ENCODE results near the gene E2F7.
"Not testable (repeated sequence)": the region's sequence is repeated elsewhere in the genome, so short reads cannot be mapped to it uniquely, and the experiment has no call there.

Gene E2F7, protein sequence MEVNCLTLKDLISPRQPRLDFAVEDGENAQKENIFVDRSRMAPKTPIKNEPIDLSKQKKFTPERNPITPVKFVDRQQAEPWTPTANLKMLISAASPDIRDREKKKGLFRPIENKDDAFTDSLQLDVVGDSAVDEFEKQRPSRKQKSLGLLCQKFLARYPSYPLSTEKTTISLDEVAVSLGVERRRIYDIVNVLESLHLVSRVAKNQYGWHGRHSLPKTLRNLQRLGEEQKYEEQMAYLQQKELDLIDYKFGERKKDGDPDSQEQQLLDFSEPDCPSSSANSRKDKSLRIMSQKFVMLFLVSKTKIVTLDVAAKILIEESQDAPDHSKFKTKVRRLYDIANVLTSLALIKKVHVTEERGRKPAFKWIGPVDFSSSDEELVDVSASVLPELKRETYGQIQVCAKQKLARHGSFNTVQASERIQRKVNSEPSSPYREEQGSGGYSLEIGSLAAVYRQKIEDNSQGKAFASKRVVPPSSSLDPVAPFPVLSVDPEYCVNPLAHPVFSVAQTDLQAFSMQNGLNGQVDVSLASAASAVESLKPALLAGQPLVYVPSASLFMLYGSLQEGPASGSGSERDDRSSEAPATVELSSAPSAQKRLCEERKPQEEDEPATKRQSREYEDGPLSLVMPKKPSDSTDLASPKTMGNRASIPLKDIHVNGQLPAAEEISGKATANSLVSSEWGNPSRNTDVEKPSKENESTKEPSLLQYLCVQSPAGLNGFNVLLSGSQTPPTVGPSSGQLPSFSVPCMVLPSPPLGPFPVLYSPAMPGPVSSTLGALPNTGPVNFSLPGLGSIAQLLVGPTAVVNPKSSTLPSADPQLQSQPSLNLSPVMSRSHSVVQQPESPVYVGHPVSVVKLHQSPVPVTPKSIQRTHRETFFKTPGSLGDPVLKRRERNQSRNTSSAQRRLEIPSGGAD

DNA sequence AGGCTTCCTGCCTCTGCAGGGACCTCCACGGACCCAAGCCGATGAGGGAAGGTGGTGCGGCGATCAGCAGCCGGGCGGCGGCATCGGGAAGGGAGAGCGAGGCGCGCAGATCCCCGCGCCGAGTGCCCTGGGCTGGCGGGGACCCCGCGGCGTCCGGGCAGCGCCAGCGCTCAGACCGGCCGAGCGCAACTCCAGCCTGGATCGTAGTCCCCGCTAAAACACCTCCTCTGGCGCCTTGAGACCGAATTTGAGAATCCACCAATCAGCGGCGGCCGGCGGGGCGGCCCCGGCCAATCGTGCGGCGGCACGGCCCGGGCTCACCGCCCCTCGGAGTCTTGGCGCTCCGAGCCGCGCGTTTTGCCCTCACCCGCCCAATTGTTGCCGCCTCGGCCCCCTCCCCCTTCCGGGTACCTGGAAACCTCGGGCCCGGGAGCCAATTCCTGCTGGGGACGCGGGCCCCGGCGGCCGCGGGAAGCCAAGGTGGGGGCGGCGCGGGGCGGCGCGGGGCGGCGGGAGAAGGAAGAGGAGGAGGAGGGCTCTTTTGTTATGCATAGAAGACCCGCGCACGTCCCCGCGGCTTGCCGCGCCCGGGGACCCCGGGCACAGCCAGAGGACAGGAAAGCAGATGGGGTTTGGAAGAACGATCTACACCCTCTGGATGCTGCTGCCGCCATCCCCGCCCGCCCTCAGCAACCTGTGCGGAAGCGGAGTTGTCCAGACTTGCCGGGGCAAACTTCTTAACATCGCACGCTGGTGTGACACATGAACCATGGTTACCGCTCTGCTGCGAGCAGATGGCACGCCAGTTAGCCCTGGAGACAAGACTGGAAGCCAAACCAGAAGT, at the start of gene E2F7:
Gene E2F7 (minus strand): TSS at position 209 of the 844 bp plus-strand sequence. CDS start 934 bp downstream, outside the sequence.
- peak; percentile 47 to 66 for DNase-seq (ENCODE audit: low read depth in 2 of 2)

GRCh38 chr12:77113971-77114370, 48.6 kb upstream of the E2F7 start:
- no peak for DNase-seq (ENCODE audit: low read depth in 2 of 2)

DNA sequence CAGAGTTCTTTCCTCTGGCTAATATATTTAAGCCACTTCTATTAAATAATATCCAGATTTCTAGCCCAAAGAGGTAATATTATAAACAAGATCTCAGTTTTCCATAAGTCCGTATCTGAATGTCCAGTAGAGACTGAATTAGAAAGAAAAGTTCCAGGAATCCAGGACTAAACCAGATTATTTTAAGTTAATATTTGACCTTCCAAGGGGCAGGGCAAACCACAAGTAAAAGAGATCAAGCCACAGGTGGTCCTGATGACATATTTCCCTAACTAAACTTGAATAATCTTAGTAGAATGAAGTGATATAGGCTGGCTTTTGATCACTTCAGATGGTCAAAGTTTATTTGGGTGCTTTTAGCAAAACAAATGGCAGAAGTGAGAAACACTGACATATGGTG, 43.3 kb upstream of the E2F7 start:
- DNase-seq (ENCODE audit: low read depth in 2 of 2) = no peak

GRCh38 chr12:77107121-77107520, 41.8 kb upstream of the E2F7 start:
- no peak for DNase-seq (ENCODE audit: low read depth in 2 of 2)

DNA sequence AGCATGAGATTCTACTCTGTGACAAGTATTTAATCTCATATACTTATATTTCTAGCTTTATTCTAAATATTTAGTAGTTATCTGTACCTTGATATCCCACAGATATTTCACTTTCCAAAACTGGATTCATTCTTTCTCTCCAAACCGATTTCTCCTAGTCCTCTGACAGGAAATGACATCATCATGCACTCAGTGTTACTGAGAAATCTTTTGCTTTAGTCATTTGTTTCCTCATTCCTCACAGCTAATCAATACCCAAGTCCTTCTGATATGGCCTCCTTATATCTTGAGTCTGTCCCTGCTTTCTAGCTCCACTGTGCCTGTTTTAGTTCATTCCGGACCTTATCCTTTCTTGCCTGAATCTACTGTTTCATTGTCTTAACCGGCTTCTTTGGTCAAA, 39.4 kb upstream of the E2F7 start:
- DNase-seq (ENCODE audit: low read depth in 2 of 2) = no peak

DNA sequence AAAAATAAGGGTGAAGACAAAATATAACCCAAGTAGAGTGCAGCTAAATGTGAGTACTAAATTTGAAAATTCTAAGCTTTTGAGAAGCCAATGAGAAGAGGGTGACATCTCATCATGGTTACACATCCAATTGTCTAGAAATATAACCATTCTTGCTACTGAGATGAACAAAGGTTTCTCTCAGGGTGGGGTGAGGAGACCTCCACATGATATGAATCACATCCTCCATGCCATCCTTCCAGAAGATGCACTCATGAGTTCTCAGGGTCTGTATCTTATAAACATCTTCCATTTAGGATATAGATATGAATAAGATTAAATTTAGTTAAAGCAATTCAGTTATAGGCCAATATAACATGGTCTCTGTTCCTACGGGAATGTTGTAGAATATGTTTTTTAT, 38.9 kb upstream of the E2F7 start:
- no peak for DNase-seq (ENCODE audit: low read depth in 2 of 2)

GRCh38 chr12:77102691-77103090, 37.3 kb upstream of the E2F7 start:
- DNase-seq (ENCODE audit: low read depth in 2 of 2) = no peak

- no peak for DNase-seq (ENCODE audit: low read depth in 2 of 2)
Observed at GRCh38 chr12:77102123-77102522, 36.8 kb upstream of the E2F7 start.

DNA sequence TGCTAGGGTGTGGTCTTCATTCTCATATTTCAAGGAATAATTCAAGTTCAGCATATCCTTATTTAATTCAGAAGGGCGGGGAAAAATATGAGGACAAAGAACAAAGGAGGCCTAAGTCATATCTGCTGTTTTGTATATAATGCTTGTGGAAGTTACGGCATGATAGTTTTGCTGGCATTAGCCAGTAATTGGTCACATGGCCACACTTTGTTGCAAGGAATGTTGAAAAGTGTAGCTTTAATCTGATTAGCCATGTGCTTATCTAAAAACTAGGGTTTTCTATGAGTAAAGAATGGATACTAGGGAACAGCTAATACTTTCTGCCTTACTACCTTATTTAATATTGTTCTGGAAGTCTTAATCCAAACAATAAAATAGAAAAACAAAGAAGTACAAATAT, 34.4 kb upstream of the E2F7 start:
- DNase-seq (ENCODE audit: low read depth in 2 of 2) = no peak

- no peak for DNase-seq (ENCODE audit: low read depth in 2 of 2)
Observed at GRCh38 chr12:77097846-77098245, 32.5 kb upstream of the E2F7 start.

- DNase-seq (ENCODE audit: low read depth in 2 of 2) = not testable (repeated sequence)
Observed at GRCh38 chr12:77092227-77092626, 26.9 kb upstream of the E2F7 start.

DNA sequence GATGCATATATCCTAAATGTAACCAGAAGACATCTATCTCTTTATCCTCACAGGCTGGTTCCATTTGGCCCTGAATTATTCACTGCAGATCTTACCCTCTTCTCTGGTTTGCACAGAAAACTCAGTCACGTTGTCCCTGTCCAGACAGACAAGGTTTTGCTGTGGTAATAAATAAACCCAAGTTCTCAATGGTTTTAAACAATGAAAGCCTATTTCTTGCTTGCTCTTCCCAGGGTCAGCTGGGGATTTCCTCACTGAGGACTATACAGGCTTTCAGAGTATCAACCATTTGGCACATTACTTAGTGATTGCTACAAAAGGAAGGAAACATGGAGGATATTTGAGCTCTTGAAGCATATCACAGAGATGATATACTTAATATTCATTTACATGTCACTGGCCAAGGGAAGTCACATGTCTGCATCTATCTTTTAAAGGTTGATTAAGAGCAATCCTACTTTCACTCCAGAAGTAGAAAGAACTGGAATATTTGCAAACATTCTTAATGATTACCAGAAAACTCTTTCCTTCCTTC, 24.4 kb upstream of the E2F7 start:
- no peak for DNase-seq (ENCODE audit: low read depth in 2 of 2)

DNA sequence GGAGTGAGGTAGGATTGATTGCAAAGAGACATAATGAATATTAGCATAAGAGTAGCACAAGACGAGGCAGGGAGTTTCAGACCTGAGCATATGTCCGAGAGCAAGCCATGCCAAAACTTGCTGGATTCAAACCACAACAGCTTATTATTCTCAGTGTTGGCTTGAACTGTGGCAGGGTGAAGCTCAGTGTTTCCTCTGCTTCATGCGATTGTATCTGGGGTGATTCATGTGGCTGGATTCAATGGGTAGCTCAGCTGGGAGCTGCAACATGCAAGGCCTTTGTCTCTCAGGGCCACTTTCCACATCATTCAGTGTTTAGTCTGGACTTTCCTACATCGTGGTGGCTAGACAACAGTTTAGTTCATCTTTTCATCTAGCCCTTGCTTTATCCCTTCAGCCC, 22.1 kb upstream of the E2F7 start:
- DNase-seq (ENCODE audit: low read depth in 2 of 2) = no peak

DNA sequence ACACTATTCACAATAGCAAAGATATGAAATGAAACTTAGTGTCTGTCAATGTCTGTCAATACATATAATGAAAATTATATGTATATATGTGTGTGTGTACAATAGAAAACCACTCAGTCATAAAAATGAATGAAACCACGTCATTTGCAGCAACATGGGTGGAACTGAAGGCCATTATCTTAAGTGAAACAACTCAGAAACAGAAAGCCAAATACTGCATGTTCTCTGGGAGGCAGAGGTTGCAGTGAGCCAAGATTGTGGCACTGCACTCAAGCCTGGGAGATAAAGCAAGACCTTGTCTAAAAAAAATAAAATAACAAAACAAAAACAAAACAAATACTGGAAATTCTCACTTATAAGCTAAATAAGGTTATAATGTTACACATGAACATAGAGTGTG, 16.7 kb upstream of the E2F7 start:
- DNase-seq (ENCODE audit: low read depth in 2 of 2) = no peak

GRCh38 chr12:77079631-77080030, 14.3 kb upstream of the E2F7 start:
- DNase-seq (ENCODE audit: low read depth in 2 of 2) = no peak

DNA sequence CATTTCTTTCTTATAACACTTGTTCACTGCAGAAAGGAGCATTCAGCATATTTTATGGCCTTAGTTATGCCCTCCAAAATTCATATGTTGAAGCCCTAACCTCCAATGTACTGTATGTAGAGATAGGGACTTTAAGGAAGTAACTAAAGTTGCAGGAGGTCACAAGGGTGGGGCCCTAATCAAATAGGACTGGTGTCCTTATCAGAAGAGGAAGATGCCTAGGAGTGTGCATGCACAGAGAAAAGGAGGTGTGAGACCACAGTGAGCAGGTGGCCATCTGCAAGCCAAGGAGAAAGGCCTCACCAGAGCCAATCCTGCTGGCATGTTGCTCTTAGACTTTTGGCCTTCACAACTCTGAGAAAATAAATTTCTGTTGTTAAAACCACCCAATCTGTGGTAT, 12.9 kb upstream of the E2F7 start:
- no peak for DNase-seq (ENCODE audit: low read depth in 2 of 2)

DNA sequence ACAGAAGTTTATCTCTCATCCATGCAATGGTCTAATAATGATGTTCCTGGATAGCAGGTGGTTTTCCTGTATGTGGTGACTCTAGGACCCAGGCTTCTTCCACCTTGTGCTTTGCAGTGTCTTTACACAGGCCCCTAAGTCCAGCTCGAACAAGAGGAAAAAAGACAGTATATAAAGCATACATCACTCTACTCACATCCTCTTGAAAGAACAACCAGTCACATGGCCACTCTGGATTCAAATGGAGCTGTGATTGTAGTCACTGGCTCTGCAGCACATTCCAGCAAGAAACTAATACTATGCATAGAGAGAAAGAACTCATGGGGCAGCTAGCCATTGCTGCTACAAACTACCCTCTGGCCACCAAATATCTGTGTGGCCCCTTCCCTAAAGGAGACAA, 11.5 kb upstream of the E2F7 start:
- DNase-seq (ENCODE audit: low read depth in 2 of 2) = no peak

DNA sequence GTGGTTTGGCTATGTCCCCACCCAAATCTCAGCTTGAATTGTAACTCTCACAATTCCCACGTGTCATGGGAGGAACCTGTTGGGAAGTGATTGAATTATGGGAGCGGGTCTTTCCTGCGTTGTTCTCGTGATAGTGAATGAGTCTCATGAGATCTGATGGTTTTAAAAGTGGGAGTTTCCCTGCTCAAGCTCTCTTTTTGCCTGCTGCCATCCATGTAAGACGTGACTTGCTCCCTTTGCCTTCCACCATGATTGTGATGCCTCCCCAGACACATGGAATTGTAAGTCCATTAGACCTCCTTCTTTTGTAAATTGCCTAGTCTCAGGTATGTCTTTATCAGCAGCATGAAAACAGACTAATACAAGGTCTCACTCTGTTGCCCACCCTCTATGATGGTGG, 8.5 kb upstream of the E2F7 start:
- not testable (repeated sequence) for DNase-seq (ENCODE audit: low read depth in 2 of 2)

- DNase-seq (ENCODE audit: low read depth in 2 of 2) = no peak
Observed at GRCh38 chr12:77072833-77073495, 7.6 kb upstream of the E2F7 start.

GRCh38 chr12:77070800-77071449, 5.6 kb upstream of the E2F7 start:
- DNase-seq (ENCODE audit: low read depth in 2 of 2) = no peak

GRCh38 chr12:77070382-77070781, 5.0 kb upstream of the E2F7 start:
- DNase-seq (ENCODE audit: low read depth in 2 of 2) = no peak
